PFSK-1 (cell line): Measurements from ENCODE around the gene SPP2.

Experiments used
- FOXP2 ChIP-seq: optimal IDR thresholded peaks from 2 replicates; pipeline ENCODE3; 2011; ENCODE audit warnings: borderline replicate concordance, control low read depth, inconsistent platforms; ENCODE audit not compliant: insufficient read depth; ENCODE audit errors: extremely low read length, extremely low read depth
- POLR2AphosphoS5 ChIP-seq: IDR thresholded peaks from 2 replicates; pipeline ENCODE4 v1.6.1; 2012; ENCODE audit warnings: low read depth, mild to moderate bottlenecking, control low read depth, low read length, moderate library complexity
- SIN3A ChIP-seq: IDR thresholded peaks from 2 replicates; pipeline ENCODE4 v1.6.1; 2012; ENCODE audit warnings: mild to moderate bottlenecking, low read length, moderate library complexity, borderline replicate concordance; ENCODE audit not compliant: insufficient read depth
- TAF1 ChIP-seq: IDR thresholded peaks from 2 replicates; pipeline ENCODE4 v1.6.1; 2012; ENCODE audit warnings: low read length, control low read depth, borderline replicate concordance; ENCODE audit not compliant: insufficient read depth
- TF ChIP-seq, protein P1 (sequence below), 2 experiments: IDR thresholded peaks; 2 replicates each; pipeline versions ENCODE4 v1.6.1 to v1.8.0; 2011 to 2012; ENCODE audit warnings: low read depth in 2 of 2, low read length in 2 of 2, control low read depth in 1 of 2, inconsistent platforms in 1 of 2, mild to moderate bottlenecking in 1 of 2, moderate library complexity in 1 of 2; ENCODE audit not compliant: insufficient read depth in 1 of 2

SPP2 gene

DNA sequence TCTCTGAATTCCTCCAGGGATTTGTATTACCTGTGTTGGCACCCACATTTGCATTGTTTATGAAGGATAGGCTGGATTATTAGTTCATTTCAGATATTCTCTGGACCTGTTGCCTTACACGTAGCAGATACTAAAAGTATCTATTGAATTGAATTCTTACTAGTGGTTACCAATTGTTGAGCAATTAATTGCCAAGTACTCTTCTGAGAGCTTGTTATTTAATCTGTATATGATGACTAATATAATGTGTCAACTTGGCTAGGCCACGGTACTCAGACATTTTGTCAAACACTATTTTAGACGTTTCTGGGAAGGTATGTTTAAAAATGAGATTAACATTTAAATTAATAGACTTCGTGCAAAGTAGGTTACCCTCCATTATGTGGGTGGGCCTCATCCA, 2.5 kb upstream of the SPP2 start:
- TF ChIP-seq POLR2AphosphoS5 (no peak), SIN3A (no peak), FOXP2 (no peak), TAF1 (no peak)
- TF ChIP-seq, protein P1, sequence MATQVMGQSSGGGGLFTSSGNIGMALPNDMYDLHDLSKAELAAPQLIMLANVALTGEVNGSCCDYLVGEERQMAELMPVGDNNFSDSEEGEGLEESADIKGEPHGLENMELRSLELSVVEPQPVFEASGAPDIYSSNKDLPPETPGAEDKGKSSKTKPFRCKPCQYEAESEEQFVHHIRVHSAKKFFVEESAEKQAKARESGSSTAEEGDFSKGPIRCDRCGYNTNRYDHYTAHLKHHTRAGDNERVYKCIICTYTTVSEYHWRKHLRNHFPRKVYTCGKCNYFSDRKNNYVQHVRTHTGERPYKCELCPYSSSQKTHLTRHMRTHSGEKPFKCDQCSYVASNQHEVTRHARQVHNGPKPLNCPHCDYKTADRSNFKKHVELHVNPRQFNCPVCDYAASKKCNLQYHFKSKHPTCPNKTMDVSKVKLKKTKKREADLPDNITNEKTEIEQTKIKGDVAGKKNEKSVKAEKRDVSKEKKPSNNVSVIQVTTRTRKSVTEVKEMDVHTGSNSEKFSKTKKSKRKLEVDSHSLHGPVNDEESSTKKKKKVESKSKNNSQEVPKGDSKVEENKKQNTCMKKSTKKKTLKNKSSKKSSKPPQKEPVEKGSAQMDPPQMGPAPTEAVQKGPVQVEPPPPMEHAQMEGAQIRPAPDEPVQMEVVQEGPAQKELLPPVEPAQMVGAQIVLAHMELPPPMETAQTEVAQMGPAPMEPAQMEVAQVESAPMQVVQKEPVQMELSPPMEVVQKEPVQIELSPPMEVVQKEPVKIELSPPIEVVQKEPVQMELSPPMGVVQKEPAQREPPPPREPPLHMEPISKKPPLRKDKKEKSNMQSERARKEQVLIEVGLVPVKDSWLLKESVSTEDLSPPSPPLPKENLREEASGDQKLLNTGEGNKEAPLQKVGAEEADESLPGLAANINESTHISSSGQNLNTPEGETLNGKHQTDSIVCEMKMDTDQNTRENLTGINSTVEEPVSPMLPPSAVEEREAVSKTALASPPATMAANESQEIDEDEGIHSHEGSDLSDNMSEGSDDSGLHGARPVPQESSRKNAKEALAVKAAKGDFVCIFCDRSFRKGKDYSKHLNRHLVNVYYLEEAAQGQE (IDR thresholded peaks at IDR 0.05; ENCODE audit: insufficient read depth in 1 of 2, low read depth in 2 of 2, low read length in 2 of 2) = no peak

DNA sequence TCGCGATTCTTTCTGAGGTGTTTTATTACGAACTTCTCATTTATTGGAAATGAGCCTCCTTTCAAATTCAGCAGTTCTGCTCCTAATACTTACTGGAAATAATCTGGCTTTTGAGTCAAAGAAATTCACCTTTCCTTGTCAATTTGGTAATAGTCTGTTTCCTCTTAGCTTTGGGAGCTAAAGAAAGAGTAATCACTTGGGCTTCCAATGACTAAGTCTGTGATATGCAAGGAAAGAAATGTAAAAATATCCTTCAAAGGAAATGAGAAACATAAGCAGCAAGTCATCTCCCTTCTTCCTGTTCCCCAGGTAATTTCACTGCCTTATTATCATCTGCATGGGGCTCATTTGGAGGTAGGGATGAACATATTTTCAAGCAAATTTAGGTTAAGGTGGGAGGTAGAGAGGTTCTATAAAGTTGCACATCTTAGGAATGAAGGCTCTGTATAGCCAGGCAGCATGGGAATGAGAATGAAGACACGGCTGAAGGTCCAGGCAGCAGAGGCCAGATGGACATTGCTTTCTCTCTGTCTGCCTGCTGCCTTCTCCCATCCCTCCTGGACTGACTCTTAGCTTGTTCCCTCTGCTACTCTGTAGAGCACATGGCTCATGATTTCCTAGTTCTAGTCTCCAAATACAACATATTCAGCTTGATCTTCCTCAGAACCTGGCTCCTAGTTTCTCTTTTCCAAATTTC, 1.0 kb downstream of the SPP2 start:
- no peak for TF ChIP-seq POLR2AphosphoS5
- TF ChIP-seq, protein P1 (IDR thresholded peaks at IDR 0.05; ENCODE audit: insufficient read depth in 1 of 2, low read depth in 2 of 2, low read length in 2 of 2) = no peak
- no peak for TF ChIP-seq FOXP2
- TF ChIP-seq SIN3A = no peak
- TF ChIP-seq TAF1 = no peak

DNA sequence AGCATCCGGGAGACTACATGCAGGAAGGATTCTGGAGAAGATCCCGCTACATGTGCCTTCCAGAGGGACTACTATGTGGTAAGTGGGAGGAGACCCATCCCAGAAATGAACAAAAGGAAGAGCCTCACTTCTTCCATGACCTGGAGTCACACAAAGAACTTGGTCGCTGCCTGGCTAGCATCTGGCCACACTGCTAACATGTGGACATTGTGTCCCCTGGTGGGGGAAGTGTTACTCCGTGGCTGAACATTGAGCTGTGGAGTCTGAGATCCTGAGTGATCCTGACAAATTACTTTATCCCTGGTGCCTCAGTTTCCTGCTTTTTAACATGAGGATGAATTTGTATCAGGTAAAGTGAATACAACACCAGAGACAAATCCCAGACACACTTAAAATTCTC, 8.4 kb downstream of the SPP2 start:
- no peak for TF ChIP-seq FOXP2
- TF ChIP-seq POLR2AphosphoS5 = no peak
- TF ChIP-seq SIN3A = no peak
- TF ChIP-seq, protein P1 (IDR thresholded peaks at IDR 0.05; ENCODE audit: insufficient read depth in 1 of 2, low read depth in 2 of 2, low read length in 2 of 2) = no peak
- TF ChIP-seq TAF1 = no peak

DNA sequence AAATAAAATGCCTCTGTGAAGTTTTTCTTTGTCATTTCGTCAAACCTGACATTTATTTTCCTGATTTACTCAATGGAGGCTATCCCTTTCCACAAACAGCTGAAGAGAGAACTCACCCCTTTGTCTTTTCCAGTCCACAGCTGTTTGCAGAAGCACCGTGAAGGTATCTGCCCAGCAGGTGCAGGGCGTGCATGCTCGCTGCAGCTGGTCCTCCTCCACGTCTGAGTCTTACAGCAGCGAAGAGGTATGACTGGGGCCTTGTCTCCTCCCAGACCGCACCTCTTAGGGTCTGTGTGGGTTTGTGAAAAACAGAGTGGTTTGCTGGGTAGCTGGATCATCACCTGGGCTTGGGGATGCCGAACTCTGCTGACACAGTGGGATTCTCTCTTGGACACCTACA, 9.7 kb downstream of the SPP2 start:
- TF ChIP-seq, protein P1 (IDR thresholded peaks at IDR 0.05; ENCODE audit: insufficient read depth in 1 of 2, low read depth in 2 of 2, low read length in 2 of 2) = no peak
- TF ChIP-seq SIN3A = no peak
- no peak for TF ChIP-seq POLR2AphosphoS5
- no peak for TF ChIP-seq TAF1
- no peak for TF ChIP-seq FOXP2
